WERI-Rb-1 (cell line): ENCODE results near the gene PTPRT.

Experiments
- DNase-seq: peaks from one replicate; pipeline ENCODE4 v3.0.0-alpha.2; 2020
- H3K27ac ChIP-seq: fragments of 250-450 bp; sonication (Bioruptor Pico); 2 replicates; pipeline ENCODE4 v1.5.1; 2020; ENCODE audit warnings: mild to moderate bottlenecking, moderate library complexity
- H3K27me3 ChIP-seq: fragments of 250-450 bp; sonication (Bioruptor Pico); 2 replicates; pipeline ENCODE4 v1.5.1; 2021; ENCODE audit warnings: mild to moderate bottlenecking, low read depth, moderate library complexity; ENCODE audit not compliant: insufficient read depth, severe bottlenecking
- H3K36me3 ChIP-seq: fragments of 250-450 bp; sonication (Bioruptor Pico); 2 replicates; pipeline ENCODE4 v1.5.1; 2020; ENCODE audit warnings: mild to moderate bottlenecking, moderate library complexity
- H3K4me3 ChIP-seq: 2 replicates; pipeline ENCODE4 v1.5.1; 2011; ENCODE audit warnings: low read depth, mild to moderate bottlenecking, control low read depth, low read length
- H3K9me3 ChIP-seq: fragments of 250-450 bp; sonication (Bioruptor Pico); 2 replicates; pipeline ENCODE4 v1.5.1; 2021; ENCODE audit warnings: mild to moderate bottlenecking, moderate library complexity; ENCODE audit not compliant: severe bottlenecking
- CTCF ChIP-seq: IDR thresholded peaks from 2 replicates; pipeline ENCODE4 v1.5.1; 2011; ENCODE audit warnings: low read depth, mild to moderate bottlenecking, control low read depth, inconsistent platforms, low read length

The PTPRT gene

GRCh38 chr20:42587427-42587826 is 602.3 kb downstream of the PTPRT start:
- no peaks in the 10 kb centered on the region for H3K9me3 ChIP-seq
- H3K27ac ChIP-seq: no peak overlapping the region
- H3K4me3 ChIP-seq: no peak overlapping the region
- no peaks in the 10 kb centered on the region for H3K27me3 ChIP-seq
- no peak for TF ChIP-seq CTCF
- DNase-seq: no peak
- no peaks in the 10 kb centered on the region for H3K36me3 ChIP-seq

GRCh38 chr20:42581311-42581710 is 608.4 kb downstream of the PTPRT start:
- no peaks in the 10 kb centered on the region for H3K9me3 ChIP-seq
- no peak overlapping the region for H3K4me3 ChIP-seq
- H3K36me3 ChIP-seq: no peaks in the 10 kb centered on the region
- TF ChIP-seq CTCF: no peak
- no peak overlapping the region for H3K27ac ChIP-seq
- no peak for DNase-seq
- H3K27me3 ChIP-seq: no peaks in the 10 kb centered on the region

- H3K9me3 ChIP-seq: no peaks in the 10 kb centered on the region
- no peaks in the 10 kb centered on the region for H3K27me3 ChIP-seq
- H3K4me3 ChIP-seq: no peak overlapping the region
- H3K36me3 ChIP-seq: no peaks in the 10 kb centered on the region
- no peak for DNase-seq
- no peak for TF ChIP-seq CTCF
- no peak overlapping the region for H3K27ac ChIP-seq
Observed at GRCh38 chr20:42576167-42576566, 613.5 kb downstream of the PTPRT start.

- DNase-seq: no peak
- Histone ChIP-seq H3K9me3 (no peaks in the 10 kb centered on the region), H3K4me3 (no peak overlapping the region), H3K27ac (no peak overlapping the region), H3K36me3 (no peaks in the 10 kb centered on the region), H3K27me3 (no peaks in the 10 kb centered on the region)
- TF ChIP-seq CTCF: no peak
Observed at GRCh38 chr20:42572320-42573016, 617.2 kb downstream of the PTPRT start.

- TF ChIP-seq CTCF: no peak
- H3K27ac ChIP-seq: no peak overlapping the region
- no peaks in the 10 kb centered on the region for H3K36me3 ChIP-seq
- H3K4me3 ChIP-seq: no peak overlapping the region
- DNase-seq: no peak
- no peaks in the 10 kb centered on the region for H3K9me3 ChIP-seq
- no peaks in the 10 kb centered on the region for H3K27me3 ChIP-seq
Observed at GRCh38 chr20:42567409-42567808, 622.3 kb downstream of the PTPRT start.
